Measurements from ENCODE around the gene TCERG1L. TPM values are rescaled to one million over a fixed set of nuclear protein-coding genes. Genes with fewer than 3 reads are reported as not detected.

The TCERG1L gene
- total RNA-seq, 2 experiments from 2014 or later = not detected

- H3K36me3 Mint-ChIP-seq (ENCODE audit: low read depth) = no peaks in the 10 kb centered on the region
- peaks cover 23% of the 10 kb centered on the region for H3K27me3 Mint-ChIP-seq
- TF ChIP-seq, protein P1, sequence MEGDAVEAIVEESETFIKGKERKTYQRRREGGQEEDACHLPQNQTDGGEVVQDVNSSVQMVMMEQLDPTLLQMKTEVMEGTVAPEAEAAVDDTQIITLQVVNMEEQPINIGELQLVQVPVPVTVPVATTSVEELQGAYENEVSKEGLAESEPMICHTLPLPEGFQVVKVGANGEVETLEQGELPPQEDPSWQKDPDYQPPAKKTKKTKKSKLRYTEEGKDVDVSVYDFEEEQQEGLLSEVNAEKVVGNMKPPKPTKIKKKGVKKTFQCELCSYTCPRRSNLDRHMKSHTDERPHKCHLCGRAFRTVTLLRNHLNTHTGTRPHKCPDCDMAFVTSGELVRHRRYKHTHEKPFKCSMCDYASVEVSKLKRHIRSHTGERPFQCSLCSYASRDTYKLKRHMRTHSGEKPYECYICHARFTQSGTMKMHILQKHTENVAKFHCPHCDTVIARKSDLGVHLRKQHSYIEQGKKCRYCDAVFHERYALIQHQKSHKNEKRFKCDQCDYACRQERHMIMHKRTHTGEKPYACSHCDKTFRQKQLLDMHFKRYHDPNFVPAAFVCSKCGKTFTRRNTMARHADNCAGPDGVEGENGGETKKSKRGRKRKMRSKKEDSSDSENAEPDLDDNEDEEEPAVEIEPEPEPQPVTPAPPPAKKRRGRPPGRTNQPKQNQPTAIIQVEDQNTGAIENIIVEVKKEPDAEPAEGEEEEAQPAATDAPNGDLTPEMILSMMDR (IDR thresholded peaks at IDR 0.05) = no peak
- H3K9me3 Mint-ChIP-seq = no peaks in the 10 kb centered on the region
- intact Hi-C loops (cut with micrococcal nuclease) = no loop called here
- ChIA-PET CTCF (no interaction called here), POLR2A (no interaction called here)
- no peak overlapping the region for H3K27ac Mint-ChIP-seq
- ATAC-seq (no peak), DNase-seq (no peak)
- H3K4me3 Mint-ChIP-seq = no peak overlapping the region
- no peaks in the 10 kb centered on the region for H3K4me1 Mint-ChIP-seq (ENCODE audit: low read depth)
Measured at GRCh38 chr10:131318291-131318690, 6.8 kb upstream of the TCERG1L start.

DNA sequence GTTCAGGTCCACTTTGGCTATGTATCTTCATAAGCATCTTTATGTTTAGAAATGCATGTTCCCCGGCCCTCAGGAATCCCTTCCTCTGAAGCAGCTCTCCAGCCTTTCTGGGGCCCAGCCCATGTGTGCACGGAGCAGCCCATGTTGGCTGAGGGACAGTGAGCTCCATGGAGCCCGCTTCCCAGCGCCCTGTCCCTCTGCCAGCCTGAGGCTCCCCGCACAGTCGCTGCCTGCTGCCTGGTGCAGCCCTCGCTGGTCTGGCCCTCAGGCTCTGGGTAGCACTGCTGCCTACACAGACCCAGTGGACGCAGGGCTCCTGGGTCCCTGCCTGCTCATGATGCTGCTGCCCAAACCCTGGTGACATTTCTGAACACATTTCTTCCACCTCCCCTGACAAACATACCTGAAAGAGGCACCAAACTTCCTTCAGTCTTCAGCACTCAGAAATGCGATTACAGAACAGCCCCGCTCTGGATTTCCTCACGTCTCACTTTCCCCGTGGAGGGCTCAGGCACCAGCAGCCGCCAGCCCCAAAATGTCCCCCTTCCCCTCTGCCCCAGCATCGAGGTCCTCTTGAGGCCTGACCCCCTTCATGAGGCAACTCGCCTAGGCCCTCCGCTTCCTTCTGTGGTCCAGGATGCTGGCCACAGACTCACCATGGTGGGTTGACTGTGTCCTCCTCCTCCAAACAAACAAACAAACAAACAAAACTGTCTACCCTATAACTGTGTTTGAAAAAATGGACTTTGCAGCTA lies 5.0 kb upstream of the TCERG1L start:
- Mint-ChIP-seq H3K4me1 (ENCODE audit: low read depth) (no peaks in the 10 kb centered on the region), H3K4me3 (no peak overlapping the region), H3K27ac (no peak overlapping the region), H3K27me3 (peaks cover 28% of the 10 kb centered on the region), H3K36me3 (ENCODE audit: low read depth) (no peaks in the 10 kb centered on the region), H3K9me3 (no peaks in the 10 kb centered on the region)
- DNase-seq (no peak), ATAC-seq (no peak)
- TF ChIP-seq, protein P1 (IDR thresholded peaks at IDR 0.05) = no peak
- ChIA-PET CTCF (no interaction called here), POLR2A (no interaction called here)
- intact Hi-C loops (cut with micrococcal nuclease) = no loop called here

- TF ChIP-seq, protein P1 (IDR thresholded peaks at IDR 0.05) = no peak
- ATAC-seq = no peak
- Mint-ChIP-seq H3K36me3 (ENCODE audit: low read depth) (no peaks in the 10 kb centered on the region), H3K27ac (no peak overlapping the region), H3K27me3 (peaks cover 32% of the 10 kb centered on the region), H3K4me3 (no peak overlapping the region), H3K9me3 (no peaks in the 10 kb centered on the region), H3K4me1 (ENCODE audit: low read depth) (no peaks in the 10 kb centered on the region)
- ChIA-PET POLR2A (no interaction called here), CTCF (no interaction called here)
- intact Hi-C loops (cut with micrococcal nuclease) = no loop called here
- no peak for DNase-seq
Measured at GRCh38 chr10:131315344-131315743, 3.8 kb upstream of the TCERG1L start.

GRCh38 chr10:131314799-131315198 lies 3.3 kb upstream of the TCERG1L start:
- TF ChIP-seq, protein P1 (IDR thresholded peaks at IDR 0.05) = no peak
- Mint-ChIP-seq H3K36me3 (ENCODE audit: low read depth) (no peaks in the 10 kb centered on the region), H3K27ac (no peak overlapping the region), H3K27me3 (peaks cover 37% of the 10 kb centered on the region), H3K9me3 (no peaks in the 10 kb centered on the region), H3K4me3 (no peak overlapping the region), H3K4me1 (ENCODE audit: low read depth) (no peaks in the 10 kb centered on the region)
- intact Hi-C loops (cut with micrococcal nuclease) = no loop called here
- CTCF ChIA-PET = no interaction called here
- POLR2A ChIA-PET = no interaction called here
- DNase-seq (no peak), ATAC-seq (no peak)

- H3K27me3 Mint-ChIP-seq = peaks cover 37% of the 10 kb centered on the region
- DNase-seq (no peak), ATAC-seq (no peak)
- TF ChIP-seq, protein P1 (IDR thresholded peaks at IDR 0.05) = no peak
- CTCF ChIA-PET = no interaction called here
- POLR2A ChIA-PET = no interaction called here
- H3K4me3 Mint-ChIP-seq = no peak overlapping the region
- H3K9me3 Mint-ChIP-seq = no peaks in the 10 kb centered on the region
- no peaks in the 10 kb centered on the region for H3K4me1 Mint-ChIP-seq (ENCODE audit: low read depth)
- intact Hi-C loops (cut with micrococcal nuclease) = no loop called here
- no peak overlapping the region for H3K27ac Mint-ChIP-seq
- H3K36me3 Mint-ChIP-seq (ENCODE audit: low read depth) = no peaks in the 10 kb centered on the region
Measured at GRCh38 chr10:131314148-131314547, 2.6 kb upstream of the TCERG1L start.
